OCI-LY7 (cell line): Measurements from ENCODE around the gene ERICH6.

Source experiments
- CTCF ChIP-seq: fragments of 200-600 bp; sonication (generic); conservative IDR thresholded peaks from 2 replicates; pipeline ENCODE4 v1.5.1; 2014; ENCODE audit warnings: mild to moderate bottlenecking, antibody characterized with exemption, low read length, moderate library complexity, mixed read lengths
- EZH2phosphoT487 ChIP-seq: fragments of 200-600 bp; sonication (generic); IDR thresholded peaks from 2 replicates; pipeline ENCODE4 v1.6.1; 2018; ENCODE audit warnings: low read depth, borderline replicate concordance, mild to moderate bottlenecking, mixed run types, antibody characterized with exemption, low read length, moderate library complexity, mixed read lengths

- no peak for TF ChIP-seq CTCF
- no peak for TF ChIP-seq EZH2phosphoT487
Observed at GRCh38 chr3:150699068-150699639, 4.6 kb downstream of the ERICH6 start.
